ENCODE measurements around the gene IMMP2L.

- TF ChIP-seq, protein P1, sequence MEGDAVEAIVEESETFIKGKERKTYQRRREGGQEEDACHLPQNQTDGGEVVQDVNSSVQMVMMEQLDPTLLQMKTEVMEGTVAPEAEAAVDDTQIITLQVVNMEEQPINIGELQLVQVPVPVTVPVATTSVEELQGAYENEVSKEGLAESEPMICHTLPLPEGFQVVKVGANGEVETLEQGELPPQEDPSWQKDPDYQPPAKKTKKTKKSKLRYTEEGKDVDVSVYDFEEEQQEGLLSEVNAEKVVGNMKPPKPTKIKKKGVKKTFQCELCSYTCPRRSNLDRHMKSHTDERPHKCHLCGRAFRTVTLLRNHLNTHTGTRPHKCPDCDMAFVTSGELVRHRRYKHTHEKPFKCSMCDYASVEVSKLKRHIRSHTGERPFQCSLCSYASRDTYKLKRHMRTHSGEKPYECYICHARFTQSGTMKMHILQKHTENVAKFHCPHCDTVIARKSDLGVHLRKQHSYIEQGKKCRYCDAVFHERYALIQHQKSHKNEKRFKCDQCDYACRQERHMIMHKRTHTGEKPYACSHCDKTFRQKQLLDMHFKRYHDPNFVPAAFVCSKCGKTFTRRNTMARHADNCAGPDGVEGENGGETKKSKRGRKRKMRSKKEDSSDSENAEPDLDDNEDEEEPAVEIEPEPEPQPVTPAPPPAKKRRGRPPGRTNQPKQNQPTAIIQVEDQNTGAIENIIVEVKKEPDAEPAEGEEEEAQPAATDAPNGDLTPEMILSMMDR (IDR thresholded peaks at IDR 0.05) = no peak
- TF ChIP-seq POLR2A (IDR thresholded peaks at IDR 0.05) (no peak), POLR2AphosphoS5 (IDR thresholded peaks at IDR 0.05) (no peak)
Measured at GRCh38 chr7:111433426-111433825, 128.9 kb downstream of the IMMP2L start.
